Astrocyte of the spinal cord (primary cell): ENCODE measurements around the gene RNF150.

Experiments
- DNase-seq: peaks from one replicate; pipeline ENCODE4 v3.0.0; 2011; ENCODE audit warnings: low read depth, low spot score
- H3K4me3 ChIP-seq: 2 replicates; pipeline ENCODE4 v1.5.1; 2011; ENCODE audit warnings: low read depth, mild to moderate bottlenecking, low read length, moderate library complexity
- CTCF ChIP-seq: IDR thresholded peaks from 2 replicates; pipeline ENCODE4 v1.5.1; 2012; ENCODE audit warnings: low read depth, mild to moderate bottlenecking, low read length, inconsistent platforms
- in situ Hi-C: cut with HindIII; loops from 2 replicates; pipeline ENCODE4 v1.10.0; 2017; ENCODE audit warnings: low sequenced_read_pairs

RNF150 gene

GRCh38 chr4:141016117-141016798 is 117.0 kb downstream of the RNF150 start:
- DNase-seq, result no peak
- in situ Hi-C loops, result no loop called here
- TF ChIP-seq CTCF, result no peak
- no peak overlapping the region for H3K4me3 ChIP-seq

- TF ChIP-seq CTCF, result no peak
- no peak overlapping the region for H3K4me3 ChIP-seq
- no peak for DNase-seq
- in situ Hi-C loops, result no loop called here
Measured at GRCh38 chr4:141013899-141014298, 119.4 kb downstream of the RNF150 start.

- in situ Hi-C loops, result no loop called here
- H3K4me3 ChIP-seq, result no peak overlapping the region
- no peak for DNase-seq
- no peak for TF ChIP-seq CTCF
Measured at GRCh38 chr4:141011901-141012315, 121.4 kb downstream of the RNF150 start.

- TF ChIP-seq CTCF, result no peak
- no peak for DNase-seq
- in situ Hi-C loops, result no loop called here
Measured at GRCh38 chr4:141009931-141010330, 123.3 kb downstream of the RNF150 start.

GRCh38 chr4:141009129-141009528 is 124.1 kb downstream of the RNF150 start:
- in situ Hi-C loops, result no loop called here
- TF ChIP-seq CTCF, result no peak
- no peak overlapping the region for H3K4me3 ChIP-seq
- DNase-seq, result no peak

More at GRCh38 chr4:141009931-141010330, 123.3 kb downstream of the RNF150 start:
- no peak overlapping the region for H3K4me3 ChIP-seq

GRCh38 chr4:141006242-141006802 is 126.9 kb downstream of the RNF150 start:
- no peak for TF ChIP-seq CTCF
- in situ Hi-C loops, result no loop called here

More at GRCh38 chr4:141006242-141006802, 126.9 kb downstream of the RNF150 start:
- H3K4me3 ChIP-seq, result no peak overlapping the region
- no peak for DNase-seq
